Esophagus muscularis mucosa (tissue), 3 donors: Measurements from ENCODE around the gene SACS.

Experiments used
- CTCF ChIP-seq, 3 experiments: fragments of 200-600 bp in 2 of 3; fragments of 450-650 bp in 1 of 3; sonication (generic) in 2 of 3; IDR thresholded peaks; one replicate each; pipeline ENCODE4 v1.5.1; 2017 to 2019; ENCODE audit warnings: antibody characterized with exemption in 3 of 3, mild to moderate bottlenecking in 2 of 3, moderate library complexity in 1 of 3
- POLR2AphosphoS5 ChIP-seq, 2 donors: sonication (generic); formaldehyde crosslinking; IDR thresholded peaks; one replicate each; pipeline ENCODE4 v1.6.1; 2017; ENCODE audit warnings: antibody characterized with exemption in 2 of 2

- TF ChIP-seq CTCF (IDR thresholded peaks at IDR 0.05) (no peak), POLR2AphosphoS5 (IDR thresholded peaks at IDR 0.05) (no peak)
Observed at GRCh38 chr13:23477101-23477500, 43.6 kb upstream of the SACS start.
